Thyroid gland (tissue), 4 donors: ENCODE results near the gene AIPL1.

Experiments
- CTCF ChIP-seq, 6 experiments: fragments of 200-600 bp in 3 of 6; fragments of 450-650 bp in 3 of 6; sonication (generic) in 3 of 6; IDR thresholded peaks; one replicate each; pipeline ENCODE4 v1.5.1; 2016 to 2019; ENCODE audit warnings: antibody characterized with exemption in 6 of 6, mild to moderate bottlenecking in 2 of 6, inconsistent platforms in 1 of 6, moderate library complexity in 1 of 6
- POLR2A ChIP-seq, 2 donors: fragments of 450-650 bp; IDR thresholded peaks; one replicate each; pipeline ENCODE4 v1.6.1; 2017; ENCODE audit warnings: antibody characterized with exemption in 2 of 2, mild to moderate bottlenecking in 2 of 2, moderate library complexity in 1 of 2

- TF ChIP-seq CTCF (IDR thresholded peaks at IDR 0.05) (no peak), POLR2A (IDR thresholded peaks at IDR 0.05) (no peak)
These were observed 37.6 kb upstream of the AIPL1 start for GRCh38 chr17:6472517-6472916.
